WTC11 (cell line): ENCODE results near the gene RTN4RL1.

Source experiments
- CTCF ChIP-seq: fragments of 200-600 bp; IDR thresholded peaks from 2 replicates; pipeline ENCODE4 v1.8.0; 2022; ENCODE audit warnings: antibody characterized with exemption
- NFE2L1 ChIP-seq: sonication (generic); formaldehyde crosslinking; IDR thresholded peaks from 2 replicates; pipeline ENCODE4 v1.8.1; 2023; ENCODE audit warnings: missing genetic modification reagents
- ZNF423 ChIP-seq: fragments of 250-450 bp; sonication (Bioruptor Pico); IDR thresholded peaks from 2 replicates; pipeline ENCODE4 v2.1.2; 2022; ENCODE audit warnings: mild to moderate bottlenecking, moderate library complexity
- TF ChIP-seq, protein P1 (sequence below): sonication (generic); formaldehyde crosslinking; IDR thresholded peaks from 2 replicates; pipeline ENCODE4 v1.8.1; 2022; ENCODE audit warnings: mild to moderate bottlenecking, missing genetic modification reagents, moderate library complexity, borderline replicate concordance
- TF ChIP-seq, protein P2 (sequence below): sonication (generic); formaldehyde crosslinking; IDR thresholded peaks from 2 replicates; pipeline ENCODE4 v1.8.0; 2022; ENCODE audit warnings: mild to moderate bottlenecking, missing genetic modification reagents

DNA sequence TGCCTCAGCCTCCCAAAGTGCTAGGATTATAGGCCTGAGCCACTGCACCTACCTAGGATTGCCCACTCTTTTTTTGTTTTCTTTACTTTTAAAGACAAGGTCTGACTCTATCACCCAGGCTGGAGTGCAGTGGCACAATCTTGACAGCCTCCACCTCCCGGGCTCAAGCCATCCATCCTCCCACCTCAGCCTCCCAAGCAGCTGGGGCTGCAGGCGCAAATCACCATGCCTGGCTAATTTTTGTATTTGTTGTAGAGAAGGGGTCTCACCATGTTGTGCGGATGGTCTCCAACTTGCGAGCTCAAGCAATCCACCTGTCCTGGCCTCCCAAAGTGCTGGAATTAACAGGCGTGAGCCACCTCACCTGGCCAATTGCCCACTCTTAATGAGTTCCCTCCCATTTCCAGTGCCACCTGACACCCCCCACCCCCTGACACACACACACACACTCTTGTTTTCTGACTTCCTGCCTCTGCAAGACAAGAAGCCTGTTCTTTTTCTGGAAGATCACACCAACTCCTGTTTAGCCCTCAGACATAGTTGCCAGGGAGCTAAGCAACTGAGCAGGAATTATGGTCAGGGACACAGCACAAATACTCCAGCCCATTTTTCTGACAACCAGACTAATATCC lies 19.2 kb upstream of the RTN4RL1 start:
- TF ChIP-seq, protein P1, sequence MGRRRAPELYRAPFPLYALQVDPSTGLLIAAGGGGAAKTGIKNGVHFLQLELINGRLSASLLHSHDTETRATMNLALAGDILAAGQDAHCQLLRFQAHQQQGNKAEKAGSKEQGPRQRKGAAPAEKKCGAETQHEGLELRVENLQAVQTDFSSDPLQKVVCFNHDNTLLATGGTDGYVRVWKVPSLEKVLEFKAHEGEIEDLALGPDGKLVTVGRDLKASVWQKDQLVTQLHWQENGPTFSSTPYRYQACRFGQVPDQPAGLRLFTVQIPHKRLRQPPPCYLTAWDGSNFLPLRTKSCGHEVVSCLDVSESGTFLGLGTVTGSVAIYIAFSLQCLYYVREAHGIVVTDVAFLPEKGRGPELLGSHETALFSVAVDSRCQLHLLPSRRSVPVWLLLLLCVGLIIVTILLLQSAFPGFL (CRISPR knock-in tag): no peak
- TF ChIP-seq CTCF (no peak), NFE2L1 (CRISPR knock-in tag) (no peak), ZNF423 (CRISPR knock-in tag) (no peak)
- TF ChIP-seq, protein P2, sequence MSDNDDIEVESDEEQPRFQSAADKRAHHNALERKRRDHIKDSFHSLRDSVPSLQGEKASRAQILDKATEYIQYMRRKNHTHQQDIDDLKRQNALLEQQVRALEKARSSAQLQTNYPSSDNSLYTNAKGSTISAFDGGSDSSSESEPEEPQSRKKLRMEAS (CRISPR knock-in tag): no peak
